HCT116 (cell line): ENCODE measurements around the gene C2orf92. TPM values are rescaled to one million over a fixed set of nuclear protein-coding genes. Genes with fewer than 3 reads are reported as not detected.

Experiments used
- ATAC-seq: fragments of 200-7000 bp; cut with Tn5 transposase; 2 replicates; pipeline ENCODE4 v1.9.1; 2020; ENCODE audit warnings: mild to moderate bottlenecking, moderate library complexity
- BruUV-seq: library from RNA; stranded (reverse); fragments of 400-500 nt; replicated peaks from 2 replicates; lab custom pipeline; 2021; lab: Mats Ljungman, UMichigan
- CTCF ChIA-PET: fragments of 300-600 bp; sonication (Branson Sonifier 250); formaldehyde crosslinking; loops from one replicate; lab custom pipeline; 2021; ENCODE audit warnings: antibody characterized with exemption; lab: Charles Lee
- POLR2A ChIA-PET: fragments of 300-600, 350-600 bp; sonication (Branson Sonifier 250); formaldehyde crosslinking; loops from one replicate; lab custom pipeline; 2021; ENCODE audit warnings: antibody characterized with exemption; lab: Charles Lee
- RAD21 ChIA-PET, 2 experiments: fragments of 300-600 bp; sonication (Branson Sonifier 250); formaldehyde crosslinking; loops; one replicate each; lab custom pipeline; 2023; ENCODE audit warnings: low total read pairs in 2 of 2; ENCODE audit not compliant: uncharacterized antibody in 2 of 2, unreplicated experiment in 2 of 2, low non-redundant PET in 1 of 2; lab: Charles Lee
- DNase-seq: peaks from one replicate; pipeline ENCODE4 v3.0.0-alpha.2; 2010; ENCODE audit warnings: low read depth, low spot score
- H2AFZ ChIP-seq: fragments of 200-600 bp; shearing (Covaris generic), sonication (generic); 2 replicates; pipeline ENCODE4 v1.6.1; 2017; ENCODE audit warnings: low read depth, mixed run types, mixed read lengths, antibody characterized with exemption, low read length; ENCODE audit not compliant: poor library complexity, severe bottlenecking
- H3K27ac ChIP-seq: 2 replicates; pipeline ENCODE4 v1.5.1; 2012; ENCODE audit warnings: low read depth, low read length
- H3K27me3 ChIP-seq: fragments of 200-600 bp; sonication (generic); 2 replicates; pipeline ENCODE4 v1.6.1; 2016; ENCODE audit warnings: mixed run types, low read length, mixed read lengths; ENCODE audit not compliant: insufficient read depth
- H3K36me3 ChIP-seq, 2 experiments: fragments of 200-500 bp in 1 of 2; fragments of 200-600 bp in 1 of 2; sonication (Bioruptor generic) in 1 of 2; sonication (generic) in 1 of 2; 2 replicates each; pipeline versions ENCODE4 v1.5.1 to v1.6.1; 2014 to 2016; ENCODE audit warnings: low read length in 2 of 2, inconsistent platforms in 1 of 2, mixed read lengths in 1 of 2, mixed run types in 1 of 2; ENCODE audit not compliant: insufficient read depth in 2 of 2, control insufficient read depth in 1 of 2
- H3K4me1 ChIP-seq, 2 experiments: fragments of 200-600 bp in 1 of 2; sonication (generic) in 1 of 2; 2 replicates each; pipeline versions ENCODE4 v1.5.1 to v1.6.1; 2012 to 2017; ENCODE audit warnings: low read length in 2 of 2, inconsistent platforms in 1 of 2, mild to moderate bottlenecking in 1 of 2, mixed read lengths in 1 of 2, mixed run types in 1 of 2, moderate library complexity in 1 of 2; ENCODE audit not compliant: insufficient read depth in 2 of 2, control insufficient read depth in 1 of 2
- H3K4me2 ChIP-seq: fragments of 200-600 bp; sonication (generic); 2 replicates; pipeline ENCODE4 v1.6.1; 2017; ENCODE audit warnings: mixed run types, low read length, mixed read lengths
- H3K4me3 ChIP-seq, 2 experiments: fragments of 200-600 bp in 1 of 2; sonication (generic) in 1 of 2; replicated peaks in 1 of 2; 2 replicates each; pipeline ENCODE4 v1.5.1; 2011 to 2016; ENCODE audit warnings: low read length in 2 of 2, control low read depth in 1 of 2, low read depth in 1 of 2, mild to moderate bottlenecking in 1 of 2, mixed read lengths in 1 of 2, mixed run types in 1 of 2
- H3K79me2 ChIP-seq: fragments of 200-600 bp; sonication (generic); 2 replicates; pipeline ENCODE4 v1.6.1; 2017; ENCODE audit warnings: mild to moderate bottlenecking, mixed run types, low read length, moderate library complexity, mixed read lengths; ENCODE audit not compliant: insufficient read depth
- H3K9ac ChIP-seq: fragments of 200-600 bp; sonication (generic); 2 replicates; pipeline ENCODE4 v1.6.1; 2016; ENCODE audit warnings: low read length, mixed read lengths
- H3K9me2 ChIP-seq: fragments of 200-600 bp; sonication (generic), shearing (Covaris generic); 2 replicates; pipeline ENCODE4 v1.6.1; 2017; ENCODE audit warnings: mixed run types, mild to moderate bottlenecking, moderate library complexity; ENCODE audit not compliant: insufficient read depth
- H3K9me3 ChIP-seq, 2 experiments: fragments of 200-500 bp in 1 of 2; fragments of 200-600 bp in 1 of 2; sonication (Bioruptor generic) in 1 of 2; sonication (generic) in 1 of 2; 2 replicates each; pipeline ENCODE4 v1.6.1; 2014 to 2017; ENCODE audit warnings: low read length in 2 of 2, mixed read lengths in 2 of 2, inconsistent platforms in 1 of 2, low read depth in 1 of 2, mild to moderate bottlenecking in 1 of 2, mixed run types in 1 of 2, moderate library complexity in 1 of 2; ENCODE audit not compliant: control insufficient read depth in 1 of 2, insufficient read depth in 1 of 2
- H4K20me1 ChIP-seq: fragments of 200-600 bp; sonication (generic), shearing (Covaris generic); 2 replicates; pipeline ENCODE4 v1.6.1; 2017; ENCODE audit warnings: mixed run types, mild to moderate bottlenecking, moderate library complexity; ENCODE audit not compliant: insufficient read depth
- CEBPB ChIP-seq: IDR thresholded peaks from 2 replicates; pipeline ENCODE4 v1.6.1; 2012; ENCODE audit warnings: low read depth
- CTCF ChIP-seq, 3 experiments: fragments of 200-600 bp in 1 of 3; sonication (generic) in 1 of 3; IDR thresholded peaks in 2 of 3; conservative IDR thresholded peaks in 1 of 3; 2 replicates each; pipeline ENCODE4 v1.5.1; 2012 to 2017; ENCODE audit warnings: low read depth in 2 of 3, low read length in 2 of 3, antibody characterized with exemption in 1 of 3, borderline replicate concordance in 1 of 3, control low read depth in 1 of 3, mild to moderate bottlenecking in 1 of 3, mixed read lengths in 1 of 3, mixed run types in 1 of 3, moderate library complexity in 1 of 3; ENCODE audit not compliant: insufficient read depth in 1 of 3
- POLR2AphosphoS5 ChIP-seq: IDR thresholded peaks from 2 replicates; pipeline ENCODE4 v1.6.1; 2011; ENCODE audit warnings: mild to moderate bottlenecking, low read depth, low read length, moderate library complexity
- REST ChIP-seq: IDR thresholded peaks from 2 replicates; pipeline ENCODE4 v1.6.1; 2012; ENCODE audit warnings: low read depth
- SRF ChIP-seq: IDR thresholded peaks from 2 replicates; pipeline ENCODE4 v1.6.1; 2012; ENCODE audit warnings: low read depth
- YY1 ChIP-seq: IDR thresholded peaks from 2 replicates; pipeline ENCODE4 v1.6.1; 2011; ENCODE audit warnings: low read length, low read depth, moderate library complexity, mild to moderate bottlenecking; ENCODE audit not compliant: insufficient replicate concordance; ENCODE audit errors: extremely low read depth
- intact Hi-C: fragments of 100-400 bp; cut with micrococcal nuclease; formaldehyde crosslinking; loops from 2 replicates; pipeline ENCODE4 v1.10.0; 2022
- total RNA-seq: library from RNA; stranded (reverse); gene quantifications from one replicate; pipeline ENCODE4 v1.2.1, GENCODE V29; 2021; ENCODE audit not compliant: unreplicated experiment

Gene C2orf92
- total RNA-seq, 1 experiment from 2014 or later = 3.0 TPM

- no peaks in the 10 kb centered on the region for H4K20me1 ChIP-seq
- ATAC-seq (no peak), DNase-seq (no peak)
- no peaks in the 10 kb centered on the region for H3K79me2 ChIP-seq
- POLR2A ChIA-PET = interaction anchor here (0.7 kb wide), 1 partner anchor 70 kb away, joined by 3 read pairs; no protein-coding TSS in a partner anchor
- no peak overlapping the region for H3K4me3 ChIP-seq
- TF ChIP-seq CEBPB (no peak), CTCF (IDR thresholded peaks at IDR 0.05 in 2 of 3, conservative IDR thresholded peaks at IDR 0.05 in 1 of 3; ENCODE audit: borderline replicate concordance in 1 of 3, insufficient read depth in 1 of 3, low read depth in 2 of 3, low read length in 2 of 3) (no peak), SRF (no peak), REST (no peak), YY1 (no peak), POLR2AphosphoS5 (no peak)
- no peaks in the 10 kb centered on the region for H3K9me2 ChIP-seq
- H2AFZ ChIP-seq = no peak overlapping the region
- H3K9ac ChIP-seq = no peak overlapping the region
- H3K4me2 ChIP-seq = no peak overlapping the region
- peaks cover 0 to 10% of the 10 kb centered on the region in 2 experiments; a peak in 2 of 4 replicates for H3K4me1 ChIP-seq
- BruUV-seq = no TSS peak
- H3K27me3 ChIP-seq = no peaks in the 10 kb centered on the region
- no peaks in the 10 kb centered on the region for H3K9me3 ChIP-seq
- no peaks in the 10 kb centered on the region for H3K36me3 ChIP-seq
- no peak overlapping the region for H3K27ac ChIP-seq
- RAD21 ChIA-PET = no interaction called here
- CTCF ChIA-PET = interaction anchor here (0.7 kb wide), 1 partner anchor 603 kb away, joined by 3 read pairs; no protein-coding TSS in a partner anchor
- intact Hi-C loops = no loop called here
Observed at GRCh38 chr2:97747285-97747684, 77.8 kb downstream of the C2orf92 start.
